Endothelial cell of umbilical vein (primary cell): ENCODE results near the gene ACTR3C.

Experiments
- CTCF ChIP-seq, 2 donors: IDR thresholded peaks; 1 replicate in 1 of 2; 2 replicates in 1 of 2; pipeline ENCODE4 v1.5.1; 2011; ENCODE audit warnings: low read length in 2 of 2, mild to moderate bottlenecking in 2 of 2, moderate library complexity in 2 of 2, control low read depth in 1 of 2, inconsistent platforms in 1 of 2, low read depth in 1 of 2; ENCODE audit not compliant: insufficient read depth in 1 of 2; ENCODE audit errors: extremely low read depth in 1 of 2
- POLR2A ChIP-seq: IDR thresholded peaks from 2 replicates; pipeline ENCODE4 v1.6.1; 2012; ENCODE audit warnings: low read depth, mild to moderate bottlenecking, control low read depth, low read length
- POLR2AphosphoS5 ChIP-seq: IDR thresholded peaks from 2 replicates; pipeline ENCODE4 v1.6.1; 2012; ENCODE audit warnings: low read depth, mild to moderate bottlenecking, control low read depth, low read length, moderate library complexity; ENCODE audit not compliant: insufficient read depth

GRCh38 chr7:150351587-150352194 lies 28.3 kb upstream of the ACTR3C start:
- TF ChIP-seq CTCF (IDR thresholded peaks at IDR 0.05; ENCODE audit: extremely low read depth in 1 of 2, insufficient read depth in 1 of 2, low read depth in 1 of 2, low read length in 2 of 2) = no peak
- TF ChIP-seq POLR2A = no peak
- no peak for TF ChIP-seq POLR2AphosphoS5
